DMS79 (cell line): ENCODE measurements around the gene AMIGO2.
"Not testable (repeated sequence)": the region's sequence is repeated elsewhere in the genome, so short reads cannot be mapped to it uniquely, and the experiment has no call there.

ENCODE experiments used
- DNase-seq: peaks from one replicate; lab custom pipeline; 2025; lab: John Stamatoyannopoulos, UW

The AMIGO2 gene, protein sequence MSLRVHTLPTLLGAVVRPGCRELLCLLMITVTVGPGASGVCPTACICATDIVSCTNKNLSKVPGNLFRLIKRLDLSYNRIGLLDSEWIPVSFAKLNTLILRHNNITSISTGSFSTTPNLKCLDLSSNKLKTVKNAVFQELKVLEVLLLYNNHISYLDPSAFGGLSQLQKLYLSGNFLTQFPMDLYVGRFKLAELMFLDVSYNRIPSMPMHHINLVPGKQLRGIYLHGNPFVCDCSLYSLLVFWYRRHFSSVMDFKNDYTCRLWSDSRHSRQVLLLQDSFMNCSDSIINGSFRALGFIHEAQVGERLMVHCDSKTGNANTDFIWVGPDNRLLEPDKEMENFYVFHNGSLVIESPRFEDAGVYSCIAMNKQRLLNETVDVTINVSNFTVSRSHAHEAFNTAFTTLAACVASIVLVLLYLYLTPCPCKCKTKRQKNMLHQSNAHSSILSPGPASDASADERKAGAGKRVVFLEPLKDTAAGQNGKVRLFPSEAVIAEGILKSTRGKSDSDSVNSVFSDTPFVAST

DNA sequence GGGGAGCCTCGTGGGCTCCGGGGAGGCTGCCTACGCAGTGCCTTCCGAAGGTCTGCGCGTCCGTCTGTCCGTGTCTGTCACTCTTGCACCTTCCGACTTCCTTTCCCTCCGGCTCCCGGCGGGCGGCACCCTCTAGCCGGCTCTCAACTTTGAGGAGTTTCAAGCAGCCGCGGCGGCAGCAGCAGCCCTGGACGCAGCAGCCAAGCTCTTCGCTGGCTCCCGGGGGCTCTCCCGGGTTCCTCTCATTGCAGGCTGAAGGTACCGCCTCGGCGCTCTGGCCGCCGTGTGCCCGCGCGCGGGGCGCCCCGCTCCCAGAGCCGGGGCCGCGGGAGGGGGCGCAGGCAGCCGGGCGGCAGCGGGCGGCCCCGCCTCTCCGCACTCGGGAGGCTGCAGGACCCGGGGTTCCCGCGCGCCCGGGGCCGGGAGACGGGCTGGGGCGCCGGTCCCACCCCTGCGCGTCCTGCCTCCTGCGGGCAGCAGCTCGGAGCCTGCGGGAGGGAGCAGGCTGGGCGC, at the start of gene AMIGO2, which contains the start of gene PCED1B:
Gene AMIGO2 (minus strand): TSS at position 492 of the 513 bp plus-strand sequence. CDS start 957 bp downstream, outside the sequence.
Gene PCED1B (plus strand): TSS at position 154 of the 513 bp plus-strand sequence. CDS start 155,443 bp downstream, outside the sequence.
- DNase-seq, result peak; percentile 9

DNA sequence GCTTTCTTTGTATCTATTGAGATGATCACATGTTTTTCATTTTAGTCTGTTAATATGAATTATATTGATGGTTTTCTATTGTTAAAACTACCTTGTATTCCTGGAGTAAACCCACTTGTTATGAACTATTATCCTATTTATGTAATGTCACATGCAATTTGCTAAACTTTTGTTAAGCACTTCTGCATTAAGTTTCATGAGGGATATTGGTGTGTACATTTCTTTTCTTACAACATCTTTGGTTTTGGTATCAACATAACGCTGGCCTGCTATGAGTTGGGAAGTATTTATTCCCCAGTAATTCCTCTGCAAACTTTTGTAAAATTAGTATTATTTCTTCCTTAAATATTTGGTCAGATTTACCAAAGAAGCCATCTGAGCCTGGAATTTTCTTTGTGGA, 46.5 kb upstream of the AMIGO2 start:
- DNase-seq, result no peak

DNA sequence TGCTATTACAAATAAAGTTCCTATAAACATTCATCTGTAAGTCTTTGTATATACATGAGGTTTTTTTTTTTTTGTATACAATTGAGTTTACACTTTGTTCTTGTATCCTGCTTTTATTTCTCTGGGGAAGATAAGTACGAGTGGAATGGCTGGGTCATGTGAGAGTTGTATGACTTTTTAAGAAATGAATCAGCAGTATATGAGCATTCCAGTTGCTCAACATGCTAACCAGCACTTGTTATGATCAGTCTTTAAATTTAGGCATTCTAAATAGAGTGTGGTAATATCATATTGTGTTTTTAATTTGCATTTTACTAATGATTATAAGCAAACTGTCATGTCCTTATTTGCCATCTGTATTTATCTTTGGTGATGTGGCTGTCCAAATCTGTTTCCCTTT, 44.7 kb upstream of the AMIGO2 start:
- DNase-seq, result no peak

DNA sequence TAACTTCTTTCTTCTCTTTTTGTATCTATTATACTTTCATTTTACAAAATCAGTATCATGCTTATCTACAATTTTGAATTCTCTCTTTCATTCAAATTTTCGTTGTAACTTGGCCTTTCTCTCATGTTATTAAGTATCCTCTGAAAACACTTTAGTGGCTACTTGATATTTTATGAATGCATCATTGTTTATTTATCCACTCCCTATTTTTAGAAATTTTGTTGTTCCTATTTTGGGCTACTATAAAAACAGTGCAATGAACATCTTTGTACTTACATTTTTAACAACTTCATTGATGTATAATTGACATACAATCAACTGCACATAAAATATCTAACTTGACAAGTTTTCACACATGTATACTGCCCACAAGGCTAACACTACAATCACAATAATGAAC, 44.0 kb upstream of the AMIGO2 start:
- no peak for DNase-seq

DNA sequence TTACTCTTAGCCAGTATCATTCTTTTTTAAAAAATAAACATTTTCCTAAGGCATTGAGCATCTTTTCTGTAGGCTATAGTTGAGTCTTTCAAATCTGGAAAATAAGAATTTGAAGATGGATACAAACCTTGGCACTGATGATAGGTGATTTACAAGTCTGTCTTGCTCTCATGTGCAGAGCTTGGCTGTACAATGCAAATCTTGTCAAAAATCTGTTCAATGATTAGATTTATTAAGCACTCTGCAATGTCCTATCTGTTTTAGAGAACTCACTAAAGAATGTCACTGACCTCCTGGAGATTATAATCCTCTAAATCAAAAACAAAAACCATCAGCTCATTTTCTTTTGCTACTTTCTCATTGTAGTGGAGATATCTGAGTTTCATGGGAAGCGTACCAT, 42.8 kb upstream of the AMIGO2 start:
- DNase-seq, result no peak

DNA sequence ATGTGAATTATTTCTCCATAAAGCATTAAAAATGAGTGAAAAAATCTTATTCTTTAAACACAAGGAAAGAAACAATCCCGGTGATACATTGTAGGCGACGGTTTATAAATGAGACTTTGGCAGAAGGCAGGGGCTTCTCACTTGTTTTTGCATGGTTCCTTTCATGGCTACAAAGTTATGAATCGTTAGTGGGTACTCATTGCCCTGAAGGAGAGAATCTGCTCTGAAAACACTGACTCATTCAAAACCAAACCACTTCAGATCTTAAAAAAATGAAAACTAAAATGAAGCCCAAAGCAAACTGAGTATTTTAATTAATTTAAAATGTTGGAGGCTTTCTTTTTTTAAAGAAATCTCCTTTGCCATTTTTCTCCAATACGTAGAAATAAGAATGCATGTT, 41.4 kb upstream of the AMIGO2 start:
- no peak for DNase-seq

DNA sequence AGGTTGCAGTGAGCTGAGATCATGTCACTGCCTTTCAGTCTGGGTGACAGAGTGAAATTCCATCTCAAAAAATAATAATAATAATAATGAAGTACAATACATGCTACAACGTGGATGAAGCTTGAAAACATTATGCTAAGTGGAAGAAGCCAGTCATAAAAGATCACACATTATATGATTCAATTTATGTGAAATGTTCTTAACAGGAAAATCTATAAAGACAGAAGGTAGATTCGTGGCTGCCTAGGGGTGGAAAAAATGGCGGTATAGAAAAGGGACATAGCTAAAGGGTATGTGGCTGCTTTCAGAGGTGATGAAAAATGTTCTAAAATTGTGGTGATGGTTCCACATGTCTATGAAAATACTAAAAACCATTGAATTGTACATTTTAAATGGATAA, 41.0 kb upstream of the AMIGO2 start:
- DNase-seq, result no peak

DNA sequence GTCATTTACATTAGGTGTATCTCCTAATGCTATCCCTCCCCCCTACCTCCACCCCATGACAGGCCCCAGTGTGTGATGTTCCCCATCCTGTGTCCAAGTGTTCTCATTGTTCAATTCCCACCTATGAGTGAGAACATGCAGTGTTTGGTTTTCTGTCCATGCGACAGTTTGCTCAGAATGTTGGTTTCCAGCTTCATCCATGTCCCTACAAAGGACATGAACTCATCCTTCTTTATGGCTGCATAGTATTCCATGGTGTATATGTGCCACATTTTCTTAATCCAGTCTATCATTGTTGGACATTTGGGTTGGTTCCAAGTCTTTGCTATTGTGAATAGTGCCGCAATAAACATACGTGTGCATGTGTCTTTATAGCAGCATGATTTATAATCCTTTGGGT, 37.5 kb upstream of the AMIGO2 start:
- not testable (repeated sequence) for DNase-seq

DNA sequence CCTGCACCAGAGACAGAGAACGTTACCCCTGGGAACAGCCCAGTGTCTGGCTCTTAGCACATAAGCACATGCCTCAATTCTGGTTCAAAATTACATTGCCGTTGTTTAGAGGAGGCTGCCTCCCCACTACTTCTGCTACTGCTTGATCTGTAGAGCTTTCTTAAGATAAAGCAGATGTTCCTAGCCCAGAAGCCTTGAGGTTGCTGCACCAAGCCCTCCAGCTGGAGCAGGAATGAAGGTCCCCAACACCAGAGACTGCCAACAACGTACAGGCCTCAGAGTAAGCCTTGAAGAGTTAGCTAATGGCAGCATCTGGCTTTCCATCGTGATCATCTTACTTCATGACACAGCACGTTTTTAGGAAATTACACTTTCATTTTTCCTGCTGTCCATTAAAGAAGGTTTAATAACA, 34.7 kb upstream of the AMIGO2 start:
- no peak for DNase-seq

DNA sequence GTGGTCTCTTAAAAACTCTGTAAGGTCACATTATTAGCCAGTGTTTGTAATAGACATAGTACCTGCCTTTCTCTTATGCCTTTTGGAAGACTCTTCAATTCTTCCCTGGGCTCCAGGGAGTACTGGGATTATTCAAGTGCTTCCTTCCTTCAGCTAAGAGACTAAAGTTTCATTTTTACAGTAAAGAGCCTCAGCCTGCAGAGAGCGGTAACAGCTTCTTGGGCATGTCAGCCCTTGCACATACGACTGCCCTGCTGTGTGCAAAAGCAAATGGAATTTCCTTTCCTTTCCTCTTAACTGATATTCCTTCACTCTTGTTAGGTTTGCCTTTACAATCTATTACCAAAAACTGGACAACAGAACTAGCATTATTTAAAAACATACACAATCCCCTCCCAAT, 32.9 kb upstream of the AMIGO2 start:
- DNase-seq, result no peak

DNA sequence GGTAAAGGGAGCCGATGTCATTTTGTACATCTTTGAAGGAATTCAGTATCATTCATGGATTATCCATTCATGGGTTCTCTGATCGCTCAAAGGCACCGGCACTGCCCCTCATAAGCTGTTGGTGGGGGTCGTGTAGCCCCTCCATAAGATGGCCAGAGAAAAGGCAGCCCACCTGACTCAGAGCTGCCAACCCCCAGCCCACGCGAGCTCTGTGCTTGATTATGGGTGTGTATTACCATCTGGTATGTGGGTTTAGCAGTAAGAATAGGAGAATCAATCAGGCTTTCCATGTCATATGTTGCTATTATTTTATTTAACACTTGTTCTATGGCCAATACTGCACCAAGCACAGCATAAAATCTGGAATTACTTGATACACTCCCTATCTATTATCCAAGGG, 32.1 kb upstream of the AMIGO2 start:
- no peak for DNase-seq

DNA sequence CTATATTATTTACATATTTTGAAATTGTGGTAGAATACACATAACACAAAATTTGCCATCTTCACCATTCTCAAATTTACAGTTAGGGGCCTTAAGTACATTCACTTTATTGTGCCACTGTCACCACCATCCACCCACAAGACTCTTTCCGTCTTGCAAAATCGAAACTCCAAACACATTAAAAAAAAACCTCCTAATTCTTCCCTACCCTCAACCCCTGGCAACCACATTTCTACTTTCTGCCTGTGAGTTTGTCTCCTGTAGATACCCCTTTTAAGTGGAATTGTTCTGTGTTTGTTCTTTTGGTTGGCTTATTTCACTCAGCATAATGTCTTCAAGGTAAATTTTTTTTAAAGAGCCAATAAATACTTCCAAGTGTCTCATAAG, 31.6 kb upstream of the AMIGO2 start:
- no peak for DNase-seq

DNA sequence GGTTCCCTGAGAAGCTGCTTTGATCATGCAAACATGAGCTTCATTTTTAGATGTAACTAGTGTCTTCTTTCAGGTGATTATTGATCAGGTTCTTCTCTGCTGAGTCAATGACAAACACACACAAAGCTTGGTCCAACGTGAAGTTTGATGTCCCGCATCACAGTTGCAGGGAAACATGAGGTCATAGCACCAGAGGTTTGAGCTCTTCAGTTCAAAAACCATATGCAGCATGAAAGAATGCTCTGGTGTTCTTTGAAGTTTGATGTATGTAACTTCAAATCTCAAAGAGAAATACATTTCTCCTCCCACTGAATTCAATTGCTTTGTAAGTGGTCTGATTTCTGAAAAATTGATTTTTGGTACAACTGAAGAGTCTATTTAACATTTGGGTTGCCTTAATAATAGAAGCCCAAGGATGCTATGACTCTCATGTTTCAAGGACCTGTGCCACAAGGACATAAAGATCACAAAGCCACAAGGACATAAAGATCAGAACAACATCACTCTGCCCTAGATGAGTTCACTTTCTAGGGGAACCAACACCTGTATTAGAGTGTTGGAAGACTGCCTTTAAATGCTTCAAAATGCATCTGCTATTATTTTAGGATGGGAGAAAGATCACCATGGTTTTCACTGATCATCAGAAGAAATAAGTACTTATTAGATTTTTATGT, 31.1 kb upstream of the AMIGO2 start:
- DNase-seq, result no peak

DNA sequence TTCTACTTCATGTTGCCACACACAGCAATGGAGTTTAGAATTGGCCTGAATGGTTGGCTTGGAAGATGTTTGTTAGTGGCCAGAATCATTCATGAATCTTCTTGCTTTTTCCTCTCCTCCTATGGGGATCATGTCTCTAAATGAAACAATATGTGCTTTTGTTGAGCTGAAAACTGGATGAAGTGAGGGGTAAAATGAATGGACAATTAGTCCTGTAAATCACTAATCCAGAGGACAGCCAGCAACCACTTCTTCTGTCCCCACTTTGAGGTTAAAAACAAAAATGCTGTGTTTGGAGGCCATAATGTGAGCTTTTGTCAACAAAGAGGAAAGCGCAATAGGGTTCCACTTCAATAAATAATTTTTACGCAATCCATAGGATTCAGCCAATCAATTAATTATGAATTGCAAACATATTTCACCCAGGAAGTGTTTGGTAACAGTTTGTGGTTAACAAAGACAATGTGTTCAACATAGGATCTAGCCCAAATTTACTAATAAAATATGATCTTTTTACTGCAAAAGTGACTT, 30.3 kb upstream of the AMIGO2 start:
- DNase-seq, result no peak

DNA sequence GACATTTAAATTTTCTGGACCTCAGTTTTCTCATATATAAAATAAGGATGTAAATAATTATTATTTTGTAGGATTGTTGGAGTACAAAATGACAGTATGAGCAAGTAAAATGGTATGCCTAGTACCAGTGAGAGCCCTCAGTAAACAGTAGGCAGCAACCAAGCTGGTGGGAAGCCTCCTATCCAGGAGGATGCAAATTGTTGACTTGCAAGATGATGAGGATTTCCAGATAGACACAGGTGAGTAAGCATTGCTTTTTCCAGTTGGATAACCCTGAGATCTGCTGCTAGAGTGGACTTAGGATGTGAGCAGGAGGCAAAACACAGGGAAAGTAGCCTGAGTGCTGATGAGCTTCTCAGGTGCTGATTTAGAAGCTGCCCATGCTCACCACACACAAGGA, 28.2 kb upstream of the AMIGO2 start:
- DNase-seq, result no peak

DNA sequence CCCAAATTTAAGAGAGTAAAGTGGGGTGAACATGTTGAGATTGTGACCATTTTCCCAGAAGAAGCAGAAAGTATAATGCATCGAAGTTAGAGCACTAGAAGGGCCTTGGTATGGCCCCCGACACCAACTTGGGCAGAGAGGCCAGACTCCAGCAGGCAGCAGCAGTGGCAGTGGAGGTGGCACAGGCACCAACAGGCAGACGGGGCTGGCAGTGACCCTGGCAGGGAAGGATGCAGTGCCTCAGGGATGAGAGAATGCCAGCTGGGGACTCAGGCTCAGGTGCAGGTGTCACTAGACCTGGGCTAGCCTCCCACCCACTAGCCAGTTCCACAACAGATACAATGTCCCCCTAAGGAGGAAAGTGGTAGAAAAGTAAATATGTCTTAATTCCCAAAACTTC, 27.7 kb upstream of the AMIGO2 start:
- no peak for DNase-seq

DNA sequence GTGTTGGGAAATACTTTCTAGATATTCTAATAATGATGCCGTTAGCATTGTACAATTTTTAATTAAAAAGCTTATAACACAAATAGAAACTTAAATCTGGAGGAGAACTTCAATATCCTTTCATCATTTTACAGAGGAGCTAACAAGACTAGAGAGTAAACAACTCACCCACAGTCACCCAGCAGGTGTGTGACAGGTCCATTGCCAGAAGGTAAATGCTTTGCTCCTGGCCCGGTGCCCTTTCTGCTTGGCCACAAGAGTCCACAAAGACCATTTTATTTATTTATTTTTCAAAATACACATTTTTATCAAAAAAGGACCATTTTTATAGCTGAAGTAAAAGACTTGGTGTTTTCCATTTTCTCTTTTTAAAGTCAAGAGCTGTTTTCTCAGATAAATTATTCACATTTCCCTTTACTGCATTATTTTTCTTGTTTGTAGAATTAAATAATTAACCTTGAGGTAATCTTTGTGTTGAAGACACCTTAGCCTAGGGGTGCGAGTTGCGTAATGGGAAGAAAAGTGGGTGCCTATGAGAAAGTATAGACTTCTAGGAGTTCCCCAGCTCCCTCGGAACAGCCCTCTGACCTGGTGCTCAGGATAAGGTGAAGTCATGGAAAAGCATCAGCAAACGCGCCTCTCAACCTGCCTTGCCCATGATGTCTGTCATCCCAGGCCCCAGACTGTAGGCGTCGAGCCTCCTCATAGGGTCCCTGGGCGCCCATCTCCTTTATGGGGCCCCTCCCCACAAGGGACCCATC, 26.3 kb upstream of the AMIGO2 start:
- no peak for DNase-seq

DNA sequence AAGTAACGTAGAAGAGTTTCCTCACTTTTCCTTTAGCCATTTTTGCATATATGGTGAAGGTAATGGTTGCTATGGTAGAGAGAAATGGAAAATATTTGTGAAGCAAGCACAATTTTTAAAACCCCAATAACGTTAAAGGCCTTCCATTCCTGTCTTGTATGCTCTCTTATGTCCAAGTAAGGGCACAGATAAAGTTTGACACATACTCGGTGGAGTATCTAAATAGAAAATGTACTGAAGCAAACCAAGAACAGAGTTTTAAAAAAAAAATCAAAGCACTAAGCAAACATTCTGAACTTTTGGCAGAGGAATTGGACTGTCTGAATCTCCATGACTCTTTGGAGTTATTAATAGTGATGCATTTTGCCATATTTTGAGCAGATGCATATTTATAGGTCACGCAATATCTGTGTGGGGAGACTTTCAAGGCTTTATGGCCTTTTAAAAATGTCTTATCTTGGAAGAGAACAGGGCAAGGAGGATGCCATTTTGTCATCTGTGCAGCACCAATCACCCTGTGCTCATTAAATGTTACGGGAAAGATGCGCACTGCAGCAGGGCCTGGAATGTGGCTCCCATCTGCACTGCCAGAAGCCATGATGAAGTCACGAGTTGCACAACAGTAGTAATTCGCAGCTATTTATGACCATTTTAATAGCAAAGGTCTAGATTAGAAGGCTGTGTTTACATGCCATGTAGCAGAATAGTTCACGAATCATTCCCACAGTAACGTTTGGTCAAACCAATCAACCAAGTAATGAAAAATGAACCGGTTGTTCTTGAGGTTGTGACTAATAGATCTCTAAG, 23.3 kb upstream of the AMIGO2 start:
- no peak for DNase-seq

DNA sequence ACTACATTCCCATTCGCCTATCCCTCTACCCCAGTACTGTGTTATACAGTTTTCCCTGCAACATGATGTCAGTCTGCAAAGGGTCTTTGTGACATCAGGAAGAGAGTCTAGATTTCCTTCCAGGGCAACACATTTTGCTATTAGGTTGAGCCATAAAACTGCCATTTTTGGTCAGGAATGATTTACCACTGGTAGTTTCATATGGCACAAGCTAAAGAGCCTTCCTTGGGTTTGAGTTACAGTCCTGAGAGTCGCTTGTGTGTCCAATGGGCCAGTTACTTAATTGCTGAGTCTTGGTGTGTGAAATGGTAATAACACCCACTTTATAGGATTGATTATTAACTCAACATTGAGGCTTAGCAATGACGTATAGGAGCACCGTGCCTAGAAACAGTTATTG, 22.6 kb upstream of the AMIGO2 start:
- no peak for DNase-seq

DNA sequence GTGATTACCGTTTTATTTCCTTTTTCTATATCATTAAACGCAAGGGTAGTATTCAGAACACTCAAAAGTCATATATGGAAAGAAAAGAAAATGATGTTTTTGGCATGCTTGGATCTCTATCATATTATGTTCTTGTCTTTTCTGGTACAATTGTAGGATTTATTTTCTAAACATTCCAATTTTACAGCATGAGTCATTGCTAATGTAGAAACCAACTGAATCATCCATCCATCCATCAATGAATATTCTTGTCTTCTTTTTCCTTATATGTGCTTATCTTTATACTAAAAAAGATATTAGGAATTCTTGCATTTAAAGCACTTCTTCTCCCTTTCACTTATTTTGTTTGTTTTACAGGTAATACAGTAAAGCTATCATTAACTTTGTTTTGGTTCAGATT, 20.4 kb upstream of the AMIGO2 start:
- DNase-seq, result no peak

DNA sequence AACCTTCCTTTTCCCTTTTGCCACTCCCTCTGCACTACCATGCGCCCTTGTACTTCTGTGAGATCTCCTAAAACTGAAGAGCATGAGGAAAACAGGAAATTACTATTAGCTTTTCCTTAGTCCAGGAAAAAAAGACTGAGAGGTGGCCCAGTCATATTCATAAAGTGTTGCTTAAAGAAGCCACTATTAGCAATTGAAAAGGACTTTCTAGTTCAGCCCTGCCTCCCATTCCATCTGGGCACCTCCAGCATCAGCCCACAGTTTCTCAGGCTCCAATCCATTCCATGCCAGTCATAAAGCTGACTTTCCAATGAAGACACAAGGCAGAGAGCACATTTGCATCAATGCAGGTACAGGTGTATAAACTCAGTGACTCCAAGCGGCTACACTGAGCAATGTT, 19.9 kb upstream of the AMIGO2 start:
- no peak for DNase-seq
